Measurements from ENCODE around the gene RCAN3. TPM values are rescaled to one million over a fixed set of nuclear protein-coding genes. Genes with fewer than 3 reads are reported as not detected.
"Not testable (repeated sequence)": the region's sequence is repeated elsewhere in the genome, so short reads cannot be mapped to it uniquely, and the experiment has no call there.

RCAN3 gene
- total RNA-seq, 2 experiments from 2014 or later = 67.2 to 67.7 TPM

DNA sequence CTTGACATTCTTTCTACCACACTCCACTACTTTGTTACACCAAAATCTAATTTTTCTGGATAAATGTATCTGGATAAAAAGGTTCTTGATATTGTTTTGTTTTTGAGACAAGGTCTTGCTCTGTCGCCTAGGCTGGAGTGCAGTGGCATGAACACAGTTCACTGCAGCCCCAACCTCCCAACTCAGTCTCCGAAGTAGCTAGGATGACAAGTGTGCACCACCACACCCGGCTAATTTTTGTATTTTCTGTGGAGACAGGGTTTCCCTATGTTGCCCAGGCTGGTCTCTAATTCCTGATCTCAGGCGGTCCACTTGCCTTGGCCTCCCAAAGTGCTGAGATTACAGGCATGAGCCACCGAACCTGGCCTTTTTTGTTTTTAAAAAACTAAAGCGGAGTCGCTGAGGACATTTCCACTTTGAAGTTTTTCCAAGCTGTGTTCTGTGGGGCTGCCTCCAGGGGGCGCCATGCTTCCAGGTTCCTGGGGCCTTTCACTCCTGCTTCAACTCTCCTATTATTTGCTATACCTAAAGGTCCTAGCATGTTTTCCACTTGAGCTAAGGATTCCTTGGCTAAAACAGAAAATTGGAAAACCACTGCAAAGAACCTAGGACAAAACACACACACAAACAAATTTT, 39.2 kb downstream of the RCAN3 start:
- H3K9me3 Mint-ChIP-seq = no peaks in the 10 kb centered on the region
- peak overlapping the region; percentile 89 for H3K27ac Mint-ChIP-seq
- H3K27me3 Mint-ChIP-seq = no peaks in the 10 kb centered on the region
- peaks cover 71% of the 10 kb centered on the region for H3K4me1 Mint-ChIP-seq
- no peak for DNase-seq
- peaks cover 20% of the 10 kb centered on the region for H3K36me3 Mint-ChIP-seq
- no peak overlapping the region for H3K4me3 Mint-ChIP-seq

DNA sequence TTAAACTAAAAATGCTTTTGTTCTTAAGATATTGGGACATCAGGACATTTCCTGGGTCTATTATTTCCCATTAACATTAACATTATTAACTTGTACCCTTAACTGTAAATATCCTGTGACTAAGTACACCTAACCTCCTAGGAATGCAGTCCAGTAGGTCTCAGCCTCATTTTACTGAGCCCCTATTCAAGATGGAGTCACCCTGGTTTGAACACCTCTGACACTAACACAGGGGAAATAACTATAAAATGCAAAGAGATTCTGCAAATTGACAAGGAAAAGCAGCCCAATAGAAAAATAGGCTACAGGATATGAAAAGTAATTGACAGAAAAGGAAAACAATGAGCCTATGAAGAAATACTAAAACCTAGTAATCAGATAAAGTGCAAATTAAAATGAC, 41.6 kb downstream of the RCAN3 start:
- H3K27ac Mint-ChIP-seq = no peak overlapping the region
- no peak for DNase-seq
- peaks cover 3% of the 10 kb centered on the region for H3K36me3 Mint-ChIP-seq
- H3K27me3 Mint-ChIP-seq = no peaks in the 10 kb centered on the region
- H3K9me3 Mint-ChIP-seq = no peaks in the 10 kb centered on the region
- peaks cover 58% of the 10 kb centered on the region for H3K4me1 Mint-ChIP-seq
- H3K4me3 Mint-ChIP-seq = no peak overlapping the region

DNA sequence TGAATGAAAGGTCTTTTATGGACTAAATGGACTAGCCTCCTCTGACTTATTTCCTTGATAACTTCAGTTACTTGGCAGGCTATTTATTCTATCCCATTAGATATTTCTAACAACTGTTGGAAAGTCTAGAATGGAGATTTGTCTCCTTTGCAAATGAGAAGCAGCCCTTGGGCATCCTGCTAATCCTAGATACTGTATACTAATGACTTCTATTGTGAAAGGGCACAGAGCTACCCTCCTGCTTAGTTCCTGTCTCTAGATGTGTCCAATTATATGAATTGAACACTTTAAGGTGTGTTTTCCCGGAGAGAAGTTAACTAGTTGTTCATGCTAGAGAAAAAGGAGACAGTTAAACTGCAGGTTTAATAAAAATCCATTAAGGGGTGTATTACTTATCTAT, 43.0 kb downstream of the RCAN3 start:
- Mint-ChIP-seq H3K27ac (peak overlapping the region; percentile 38), H3K4me3 (no peak overlapping the region), H3K9me3 (no peaks in the 10 kb centered on the region), H3K36me3 (peaks cover under 1% of the 10 kb centered on the region), H3K4me1 (peaks cover 44% of the 10 kb centered on the region), H3K27me3 (no peaks in the 10 kb centered on the region)
- no peak for DNase-seq

DNA sequence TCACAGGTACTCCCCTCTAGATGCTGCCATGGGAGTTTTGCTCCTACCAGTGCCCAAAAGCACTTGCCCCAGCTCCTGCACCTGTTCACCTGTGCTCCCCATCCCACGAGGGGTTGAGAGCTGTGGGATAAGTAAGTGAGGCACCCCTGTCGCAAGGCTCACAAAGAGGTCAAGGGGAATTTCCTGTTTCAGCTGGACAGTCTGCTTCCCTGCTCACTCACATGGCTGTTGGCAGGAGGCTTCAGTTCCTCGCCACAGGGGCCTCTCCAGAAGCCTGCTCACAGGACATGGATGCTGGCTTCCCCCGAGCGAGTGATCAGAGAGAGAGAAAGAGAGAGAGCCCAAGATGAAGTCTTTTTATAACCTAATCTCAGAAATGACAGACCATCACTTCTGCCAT, 44.6 kb downstream of the RCAN3 start:
- Mint-ChIP-seq H3K27me3 (no peaks in the 10 kb centered on the region), H3K4me3 (no peak overlapping the region), H3K36me3 (no peaks in the 10 kb centered on the region), H3K4me1 (peaks cover 30% of the 10 kb centered on the region), H3K27ac (no peak overlapping the region), H3K9me3 (no peaks in the 10 kb centered on the region)
- no peak for DNase-seq

DNA sequence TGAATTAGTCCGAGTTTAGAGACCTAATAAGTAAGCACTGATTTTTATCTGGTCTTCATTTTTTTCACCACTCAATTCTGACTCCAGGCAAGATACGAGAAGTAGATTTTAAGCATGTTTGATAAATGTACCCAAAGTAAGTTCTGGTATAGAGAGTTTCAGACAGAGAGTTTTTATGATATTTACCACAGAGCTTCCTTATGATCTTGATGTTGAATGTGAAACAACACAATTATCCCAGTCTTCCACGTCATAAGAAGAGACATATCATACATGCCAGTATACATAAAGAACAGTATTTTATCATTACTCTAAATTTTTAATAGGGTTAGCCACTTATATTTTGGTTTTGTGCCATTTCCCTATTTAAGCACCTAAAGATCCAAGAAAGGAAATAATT, 45.4 kb downstream of the RCAN3 start:
- Mint-ChIP-seq H3K4me3 (no peak overlapping the region), H3K27me3 (no peaks in the 10 kb centered on the region), H3K36me3 (no peaks in the 10 kb centered on the region), H3K27ac (no peak overlapping the region), H3K4me1 (peaks cover 25% of the 10 kb centered on the region), H3K9me3 (no peaks in the 10 kb centered on the region)
- no peak for DNase-seq

DNA sequence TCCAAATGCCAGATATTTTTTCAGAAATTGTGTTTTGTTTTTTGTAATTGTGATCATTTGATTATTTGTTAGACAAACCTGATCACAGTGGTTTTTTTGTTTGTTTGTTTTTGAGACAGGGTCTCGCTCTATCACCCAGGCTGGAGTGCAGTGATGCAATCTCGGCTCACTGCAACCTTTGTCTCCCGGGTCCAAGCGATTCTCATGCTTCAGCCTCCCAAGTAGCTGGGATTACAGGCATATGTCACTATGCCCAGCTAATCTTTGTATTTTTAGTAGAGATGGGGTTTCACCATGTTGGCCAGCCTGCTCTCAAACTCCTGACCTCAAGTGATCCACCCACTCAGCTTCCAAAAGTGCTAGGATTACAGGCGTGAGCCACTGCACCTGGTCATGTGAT, 46.6 kb downstream of the RCAN3 start:
- not testable (repeated sequence) for H3K4me3 Mint-ChIP-seq, H3K27me3 Mint-ChIP-seq, H3K27ac Mint-ChIP-seq, H3K36me3 Mint-ChIP-seq, H3K9me3 Mint-ChIP-seq, DNase-seq
- peaks cover 25% of the 10 kb centered on the region for H3K4me1 Mint-ChIP-seq

DNA sequence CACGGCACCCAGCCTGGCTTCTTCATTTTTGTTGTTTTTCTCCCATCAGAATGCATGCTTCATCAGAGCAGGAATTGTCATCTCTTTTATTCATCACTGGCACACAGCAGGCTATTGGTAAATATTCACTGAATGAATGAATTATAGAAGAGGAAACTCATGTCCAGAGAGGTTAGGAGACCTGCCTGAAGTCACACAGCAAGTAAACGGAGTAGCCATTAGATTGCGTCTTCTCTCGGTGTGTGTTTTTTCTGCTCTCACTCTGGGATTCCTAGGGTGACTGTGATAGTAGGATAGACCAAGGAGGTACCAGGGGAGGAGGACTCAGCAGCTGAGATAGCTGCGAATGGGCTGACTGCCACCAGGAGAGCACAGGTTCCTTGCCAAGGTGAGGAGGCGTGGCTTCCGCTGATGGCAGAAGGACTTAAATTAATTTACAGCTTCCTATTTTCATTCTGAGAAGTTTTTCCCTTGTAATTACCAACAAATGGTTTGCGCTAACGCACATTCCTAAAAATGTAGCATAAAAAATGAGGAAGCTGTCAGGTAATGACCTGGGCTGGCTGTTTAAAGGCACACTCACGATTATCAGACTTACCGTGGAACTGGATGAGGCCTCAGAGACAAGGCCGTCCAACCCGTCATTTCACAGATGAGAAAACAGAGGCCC, 48.8 kb downstream of the RCAN3 start:
- Mint-ChIP-seq H3K36me3 (no peaks in the 10 kb centered on the region), H3K4me3 (no peak overlapping the region), H3K27ac (no peak overlapping the region), H3K9me3 (no peaks in the 10 kb centered on the region), H3K4me1 (peaks cover 15% of the 10 kb centered on the region), H3K27me3 (peaks cover 5% of the 10 kb centered on the region)
- no peak for DNase-seq

DNA sequence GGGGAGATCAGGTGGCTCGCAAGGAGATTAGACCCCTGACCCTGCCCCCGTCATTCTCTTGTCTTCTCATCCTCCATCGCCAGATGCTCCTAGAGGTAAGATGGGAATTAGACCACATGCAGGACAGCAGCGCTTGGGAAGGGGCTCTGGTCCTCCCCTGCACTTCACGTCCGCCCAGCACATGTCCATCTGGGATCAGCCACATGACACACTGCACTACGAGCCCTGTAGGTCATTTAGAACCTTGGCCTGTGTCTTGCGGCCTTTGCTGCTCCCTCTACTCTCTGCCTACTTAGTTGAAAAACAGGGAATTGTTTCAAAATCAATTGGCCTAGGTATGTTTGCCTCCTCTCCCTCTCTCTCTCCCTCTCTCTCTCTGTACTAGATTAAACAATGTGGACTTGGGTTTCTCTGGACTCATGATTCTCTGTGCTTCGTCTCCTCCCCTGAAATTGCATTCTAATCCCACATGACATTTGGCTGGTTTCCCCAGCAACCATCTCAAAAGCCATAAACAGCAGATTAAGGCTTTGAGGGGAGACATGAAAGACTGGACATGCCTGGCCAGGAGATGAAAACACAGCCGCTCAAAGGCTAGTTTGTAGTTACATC, 49.4 kb downstream of the RCAN3 start:
- H3K27me3 Mint-ChIP-seq = peaks cover 12% of the 10 kb centered on the region
- H3K4me3 Mint-ChIP-seq = no peak overlapping the region
- DNase-seq = no peak
- no peaks in the 10 kb centered on the region for H3K9me3 Mint-ChIP-seq
- no peaks in the 10 kb centered on the region for H3K36me3 Mint-ChIP-seq
- no peak overlapping the region for H3K27ac Mint-ChIP-seq
- peaks cover 17% of the 10 kb centered on the region for H3K4me1 Mint-ChIP-seq

DNA sequence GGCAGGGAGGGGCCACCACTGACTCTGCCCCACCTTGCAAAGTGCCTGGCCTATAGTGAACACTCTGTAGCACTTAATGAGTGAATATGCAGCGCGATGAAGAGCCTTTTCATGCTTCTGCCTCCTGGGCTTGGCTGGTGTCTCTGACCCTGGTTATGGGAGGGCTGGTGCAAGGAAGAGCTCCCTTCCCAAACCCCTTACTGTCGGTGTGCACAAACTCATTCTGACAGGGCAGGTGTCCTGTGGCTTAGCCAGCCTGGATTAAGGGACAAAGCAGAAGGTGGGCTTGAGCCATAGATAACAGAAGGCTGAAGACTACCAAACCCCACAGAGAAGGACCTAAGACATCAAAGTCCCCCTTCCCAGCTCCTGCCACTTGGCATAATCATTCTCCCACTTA, 51.3 kb downstream of the RCAN3 start:
- Mint-ChIP-seq H3K36me3 (no peaks in the 10 kb centered on the region), H3K4me3 (no peak overlapping the region), H3K27me3 (peaks cover 13% of the 10 kb centered on the region), H3K4me1 (peaks cover 19% of the 10 kb centered on the region), H3K9me3 (no peaks in the 10 kb centered on the region), H3K27ac (no peak overlapping the region)
- no peak for DNase-seq

DNA sequence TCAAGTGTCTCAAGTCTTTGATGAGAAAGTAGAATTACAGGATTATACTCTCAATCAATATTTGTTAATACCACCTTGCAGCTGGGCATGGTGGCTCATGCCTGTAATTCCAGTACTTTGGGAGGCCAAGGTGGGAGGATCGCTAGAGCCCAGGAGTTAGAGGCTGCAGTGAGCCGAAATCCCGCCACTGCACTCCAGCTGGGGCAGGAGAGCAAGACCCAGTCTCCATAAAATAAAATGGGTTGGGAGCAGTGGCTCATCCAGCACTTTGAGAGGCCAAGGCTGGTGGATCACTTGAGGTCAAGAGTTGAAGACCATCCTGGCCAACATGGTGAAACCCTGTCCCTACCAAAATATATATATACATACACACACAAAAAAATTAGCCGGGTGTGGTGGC, 52.1 kb downstream of the RCAN3 start:
- H3K27ac Mint-ChIP-seq = no peak overlapping the region
- peaks cover 21% of the 10 kb centered on the region for H3K4me1 Mint-ChIP-seq
- H3K36me3 Mint-ChIP-seq = no peaks in the 10 kb centered on the region
- DNase-seq = no peak
- H3K9me3 Mint-ChIP-seq = no peaks in the 10 kb centered on the region
- H3K4me3 Mint-ChIP-seq = no peak overlapping the region
- peaks cover 13% of the 10 kb centered on the region for H3K27me3 Mint-ChIP-seq

DNA sequence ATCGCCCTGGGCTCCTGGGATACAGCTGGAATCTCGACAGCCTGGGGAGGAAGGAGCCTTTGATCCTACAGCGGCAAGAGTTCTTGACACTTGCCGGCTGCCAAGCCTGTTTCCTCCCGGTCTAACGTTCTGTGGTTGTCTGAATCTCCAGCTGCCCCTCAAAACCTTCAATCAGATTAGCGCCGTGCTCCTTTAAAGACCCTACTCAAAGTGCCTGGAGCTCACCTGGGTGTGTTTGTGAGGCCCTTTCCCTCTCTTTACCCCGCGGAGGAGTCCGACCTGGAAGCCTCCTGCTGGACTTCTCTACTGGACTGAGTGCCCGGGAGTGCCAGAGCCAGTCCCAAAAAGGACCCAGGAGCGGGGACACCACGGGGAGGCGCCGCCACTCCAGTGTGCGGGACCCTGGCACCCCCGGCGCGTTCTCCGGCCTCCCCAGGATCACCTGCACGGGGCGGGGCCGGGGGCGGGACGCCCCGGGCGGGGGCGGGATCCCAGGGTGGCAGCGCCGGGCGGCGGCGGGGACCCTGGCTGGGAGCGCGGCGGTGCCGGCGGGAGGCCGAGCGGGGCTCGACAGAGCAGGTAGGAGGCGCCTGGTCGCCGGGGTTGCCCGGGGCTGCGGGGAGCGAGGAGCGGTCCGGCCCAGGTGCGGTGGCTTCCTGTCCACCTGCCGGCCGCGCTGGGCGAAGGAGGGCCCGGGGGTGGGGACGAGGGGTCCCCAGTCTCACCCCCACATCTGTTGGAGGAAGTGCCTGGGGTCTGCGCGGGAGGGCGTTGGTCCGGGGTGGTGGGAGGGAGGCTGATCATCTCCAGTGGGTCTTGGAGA, 53.2 kb downstream of the RCAN3 start, which contains the start of gene NCMAP:
TSS of gene NCMAP (plus strand) at position 497 of the 823 bp plus-strand sequence. CDS start 39,344 bp downstream, outside the sequence.
- peaks cover 13% of the 10 kb centered on the region for H3K27me3 Mint-ChIP-seq
- peak within 1 kb of the TSS; percentile 60 for H3K4me3 Mint-ChIP-seq
- H3K27ac Mint-ChIP-seq = no peak within 1 kb of the TSS
- H3K4me1 Mint-ChIP-seq = peaks cover 21% of the 10 kb centered on the region
- DNase-seq = peak; percentile 41
- H3K9me3 Mint-ChIP-seq = no peaks in the 10 kb centered on the region
- H3K36me3 Mint-ChIP-seq = no peaks in the 10 kb centered on the region

DNA sequence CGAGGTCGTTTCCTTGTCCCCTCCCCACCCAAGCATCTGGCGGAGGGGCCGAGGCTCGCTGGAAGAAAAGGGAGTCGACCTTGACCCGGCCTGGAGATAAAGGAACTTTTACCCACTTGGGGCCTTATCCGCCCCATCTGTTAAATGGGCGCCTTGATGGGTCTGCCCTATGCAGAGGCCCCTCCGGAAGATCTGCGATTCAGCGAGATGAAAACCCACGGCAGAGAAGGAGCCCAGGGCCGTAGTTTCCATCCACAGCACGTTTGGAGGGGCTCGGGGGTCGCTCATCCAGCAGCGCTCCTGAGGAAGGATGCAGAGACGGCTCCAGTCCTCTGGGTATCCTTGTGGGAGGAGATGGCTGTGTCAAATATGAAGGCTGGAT, 53.8 kb downstream of the RCAN3 start:
- H3K27me3 Mint-ChIP-seq = peaks cover 13% of the 10 kb centered on the region
- H3K4me3 Mint-ChIP-seq = peak overlapping the region; percentile 60
- H3K36me3 Mint-ChIP-seq = no peaks in the 10 kb centered on the region
- peaks cover 21% of the 10 kb centered on the region for H3K4me1 Mint-ChIP-seq
- H3K27ac Mint-ChIP-seq = no peak overlapping the region
- no peaks in the 10 kb centered on the region for H3K9me3 Mint-ChIP-seq
- DNase-seq = no peak

DNA sequence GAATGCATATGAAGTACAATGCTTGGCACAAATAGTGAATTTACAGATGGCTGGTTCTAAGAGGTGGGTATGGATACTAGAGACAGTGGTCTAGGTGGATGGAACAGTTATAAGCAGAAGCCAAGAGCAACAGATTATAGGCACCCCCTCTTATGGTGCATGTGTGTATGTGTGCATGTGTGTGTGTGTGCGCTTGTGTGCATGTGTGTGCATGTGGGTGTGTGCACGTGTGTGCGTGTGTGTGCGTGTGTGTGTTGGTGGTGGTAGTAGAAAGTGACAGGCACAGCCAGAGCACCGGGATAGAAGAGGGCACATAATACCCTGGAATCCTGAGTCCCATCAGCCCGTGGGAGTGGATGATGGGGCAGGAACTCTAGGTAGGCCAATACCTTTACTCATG, 54.6 kb downstream of the RCAN3 start:
- H3K27ac Mint-ChIP-seq = no peak overlapping the region
- H3K9me3 Mint-ChIP-seq = no peaks in the 10 kb centered on the region
- H3K4me3 Mint-ChIP-seq = no peak overlapping the region
- DNase-seq = no peak
- no peaks in the 10 kb centered on the region for H3K36me3 Mint-ChIP-seq
- peaks cover 21% of the 10 kb centered on the region for H3K4me1 Mint-ChIP-seq
- peaks cover 13% of the 10 kb centered on the region for H3K27me3 Mint-ChIP-seq

DNA sequence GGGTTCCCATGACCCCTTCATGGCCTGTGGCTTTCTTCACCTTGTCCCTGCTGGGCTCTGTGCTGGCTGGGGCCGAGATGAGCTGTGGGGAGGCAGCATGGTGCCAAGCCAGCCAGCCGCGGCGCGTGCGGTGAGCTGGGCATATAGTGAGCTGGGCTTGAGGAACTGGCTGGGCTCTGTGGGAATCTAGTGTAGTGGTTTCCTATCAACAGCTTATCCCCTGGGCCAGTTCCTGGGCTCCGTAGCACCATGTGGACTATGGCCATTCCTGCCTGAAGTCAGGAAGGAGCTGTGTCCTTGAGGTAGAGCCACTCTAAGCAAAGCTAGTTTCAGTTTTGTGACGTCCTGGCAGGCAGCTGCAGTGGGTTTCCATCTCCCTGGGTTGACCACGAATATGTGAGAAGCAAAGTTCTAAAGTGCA, 55.1 kb downstream of the RCAN3 start:
- Mint-ChIP-seq H3K4me1 (peaks cover 25% of the 10 kb centered on the region), H3K4me3 (no peak overlapping the region), H3K9me3 (no peaks in the 10 kb centered on the region), H3K36me3 (no peaks in the 10 kb centered on the region), H3K27ac (no peak overlapping the region), H3K27me3 (peaks cover 13% of the 10 kb centered on the region)
- DNase-seq = no peak

DNA sequence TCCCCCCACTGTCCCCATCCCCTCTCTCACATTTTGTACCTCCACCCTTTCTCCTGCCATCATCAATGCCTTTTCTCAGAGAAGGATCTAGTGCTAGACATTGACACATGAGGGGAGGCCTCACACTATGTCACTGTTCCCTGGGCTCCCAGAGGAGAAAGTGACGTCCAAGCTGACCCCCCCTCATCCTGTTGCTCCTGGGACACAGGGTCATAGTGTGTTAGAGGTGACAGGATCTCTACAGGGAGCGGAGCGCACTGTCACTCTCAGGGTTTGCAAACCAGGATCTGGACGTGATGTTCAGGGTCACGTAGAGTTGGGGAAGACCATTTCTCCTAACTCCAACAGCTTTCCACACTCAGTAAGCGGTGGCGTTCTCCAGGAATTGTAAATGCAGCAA, 55.8 kb downstream of the RCAN3 start:
- no peaks in the 10 kb centered on the region for H3K36me3 Mint-ChIP-seq
- H3K4me1 Mint-ChIP-seq = peaks cover 27% of the 10 kb centered on the region
- H3K9me3 Mint-ChIP-seq = no peaks in the 10 kb centered on the region
- no peak overlapping the region for H3K27ac Mint-ChIP-seq
- peaks cover 13% of the 10 kb centered on the region for H3K27me3 Mint-ChIP-seq
- no peak overlapping the region for H3K4me3 Mint-ChIP-seq
- DNase-seq = no peak

All from activated naive CD8-positive, alpha-beta T cell treated with anti-CD3 and anti-CD28 coated beads for 36 hours (primary cell).